HCT116 (cell line): ENCODE results near the gene SLC25A45. TPM values are rescaled to one million over a fixed set of nuclear protein-coding genes. Genes with fewer than 3 reads are reported as not detected.
A peak's percentile ranks its signal among the peaks of the same experiment; 100 is the strongest.

ENCODE experiments used
- ATAC-seq: fragments of 200-7000 bp; cut with Tn5 transposase; 2 replicates; pipeline ENCODE4 v1.9.1; 2020; ENCODE audit warnings: mild to moderate bottlenecking, moderate library complexity
- BruUV-seq: library from RNA; stranded (reverse); fragments of 400-500 nt; replicated peaks from 2 replicates; lab custom pipeline; 2021; lab: Mats Ljungman, UMichigan
- CTCF ChIA-PET: fragments of 300-600 bp; sonication (Branson Sonifier 250); formaldehyde crosslinking; loops from one replicate; lab custom pipeline; 2021; ENCODE audit warnings: antibody characterized with exemption; lab: Charles Lee
- POLR2A ChIA-PET: fragments of 300-600, 350-600 bp; sonication (Branson Sonifier 250); formaldehyde crosslinking; loops from one replicate; lab custom pipeline; 2021; ENCODE audit warnings: antibody characterized with exemption; lab: Charles Lee
- RAD21 ChIA-PET, 2 experiments: fragments of 300-600 bp; sonication (Branson Sonifier 250); formaldehyde crosslinking; loops; one replicate each; lab custom pipeline; 2023; ENCODE audit warnings: low total read pairs in 2 of 2; ENCODE audit not compliant: uncharacterized antibody in 2 of 2, unreplicated experiment in 2 of 2, low non-redundant PET in 1 of 2; lab: Charles Lee
- DNase-seq: peaks from one replicate; pipeline ENCODE4 v3.0.0-alpha.2; 2010; ENCODE audit warnings: low read depth, low spot score
- H2AFZ ChIP-seq: fragments of 200-600 bp; shearing (Covaris generic), sonication (generic); 2 replicates; pipeline ENCODE4 v1.6.1; 2017; ENCODE audit warnings: low read depth, mixed run types, mixed read lengths, antibody characterized with exemption, low read length; ENCODE audit not compliant: poor library complexity, severe bottlenecking
- H3K27ac ChIP-seq: 2 replicates; pipeline ENCODE4 v1.5.1; 2012; ENCODE audit warnings: low read depth, low read length
- H3K27me3 ChIP-seq: fragments of 200-600 bp; sonication (generic); 2 replicates; pipeline ENCODE4 v1.6.1; 2016; ENCODE audit warnings: mixed run types, low read length, mixed read lengths; ENCODE audit not compliant: insufficient read depth
- H3K36me3 ChIP-seq, 2 experiments: fragments of 200-500 bp in 1 of 2; fragments of 200-600 bp in 1 of 2; sonication (Bioruptor generic) in 1 of 2; sonication (generic) in 1 of 2; 2 replicates each; pipeline versions ENCODE4 v1.5.1 to v1.6.1; 2014 to 2016; ENCODE audit warnings: low read length in 2 of 2, inconsistent platforms in 1 of 2, mixed read lengths in 1 of 2, mixed run types in 1 of 2; ENCODE audit not compliant: insufficient read depth in 2 of 2, control insufficient read depth in 1 of 2
- H3K4me1 ChIP-seq, 2 experiments: fragments of 200-600 bp in 1 of 2; sonication (generic) in 1 of 2; 2 replicates each; pipeline versions ENCODE4 v1.5.1 to v1.6.1; 2012 to 2017; ENCODE audit warnings: low read length in 2 of 2, inconsistent platforms in 1 of 2, mild to moderate bottlenecking in 1 of 2, mixed read lengths in 1 of 2, mixed run types in 1 of 2, moderate library complexity in 1 of 2; ENCODE audit not compliant: insufficient read depth in 2 of 2, control insufficient read depth in 1 of 2
- H3K4me2 ChIP-seq: fragments of 200-600 bp; sonication (generic); 2 replicates; pipeline ENCODE4 v1.6.1; 2017; ENCODE audit warnings: mixed run types, low read length, mixed read lengths
- H3K4me3 ChIP-seq, 2 experiments: fragments of 200-600 bp in 1 of 2; sonication (generic) in 1 of 2; replicated peaks in 1 of 2; 2 replicates each; pipeline ENCODE4 v1.5.1; 2011 to 2016; ENCODE audit warnings: low read length in 2 of 2, control low read depth in 1 of 2, low read depth in 1 of 2, mild to moderate bottlenecking in 1 of 2, mixed read lengths in 1 of 2, mixed run types in 1 of 2
- H3K79me2 ChIP-seq: fragments of 200-600 bp; sonication (generic); 2 replicates; pipeline ENCODE4 v1.6.1; 2017; ENCODE audit warnings: mild to moderate bottlenecking, mixed run types, low read length, moderate library complexity, mixed read lengths; ENCODE audit not compliant: insufficient read depth
- H3K9ac ChIP-seq: fragments of 200-600 bp; sonication (generic); 2 replicates; pipeline ENCODE4 v1.6.1; 2016; ENCODE audit warnings: low read length, mixed read lengths
- H3K9me2 ChIP-seq: fragments of 200-600 bp; sonication (generic), shearing (Covaris generic); 2 replicates; pipeline ENCODE4 v1.6.1; 2017; ENCODE audit warnings: mixed run types, mild to moderate bottlenecking, moderate library complexity; ENCODE audit not compliant: insufficient read depth
- H3K9me3 ChIP-seq, 2 experiments: fragments of 200-500 bp in 1 of 2; fragments of 200-600 bp in 1 of 2; sonication (Bioruptor generic) in 1 of 2; sonication (generic) in 1 of 2; 2 replicates each; pipeline ENCODE4 v1.6.1; 2014 to 2017; ENCODE audit warnings: low read length in 2 of 2, mixed read lengths in 2 of 2, inconsistent platforms in 1 of 2, low read depth in 1 of 2, mild to moderate bottlenecking in 1 of 2, mixed run types in 1 of 2, moderate library complexity in 1 of 2; ENCODE audit not compliant: control insufficient read depth in 1 of 2, insufficient read depth in 1 of 2
- H4K20me1 ChIP-seq: fragments of 200-600 bp; sonication (generic), shearing (Covaris generic); 2 replicates; pipeline ENCODE4 v1.6.1; 2017; ENCODE audit warnings: mixed run types, mild to moderate bottlenecking, moderate library complexity; ENCODE audit not compliant: insufficient read depth
- CEBPB ChIP-seq: IDR thresholded peaks from 2 replicates; pipeline ENCODE4 v1.6.1; 2012; ENCODE audit warnings: low read depth
- EZH2 ChIP-seq: fragments of 200-600 bp; sonication (generic); IDR thresholded peaks from 2 replicates; pipeline ENCODE4 v1.6.1; 2017; ENCODE audit warnings: antibody characterized with exemption, mixed run types
- EZH2phosphoT487 ChIP-seq: fragments of 200-600 bp; IDR thresholded peaks from 2 replicates; pipeline ENCODE4 v1.6.1; 2018; ENCODE audit warnings: antibody characterized with exemption, borderline replicate concordance
- RAD21 ChIP-seq: IDR thresholded peaks from 2 replicates; pipeline ENCODE4 v1.6.1; 2012; ENCODE audit warnings: low read depth, mild to moderate bottlenecking
- SRF ChIP-seq: IDR thresholded peaks from 2 replicates; pipeline ENCODE4 v1.6.1; 2012; ENCODE audit warnings: low read depth
- ZFX ChIP-seq: fragments of 450-650 bp; IDR thresholded peaks from 2 replicates; pipeline ENCODE4 v1.6.1; 2017
- intact Hi-C: fragments of 100-400 bp; cut with micrococcal nuclease; formaldehyde crosslinking; loops from 2 replicates; pipeline ENCODE4 v1.10.0; 2022
- total RNA-seq: library from RNA; stranded (reverse); gene quantifications from one replicate; pipeline ENCODE4 v1.2.1, GENCODE V29; 2021; ENCODE audit not compliant: unreplicated experiment
- TF ChIP-seq, protein P1 (sequence below), 3 experiments: fragments of 200-600 bp in 1 of 3; sonication (generic) in 1 of 3; IDR thresholded peaks in 2 of 3; conservative IDR thresholded peaks in 1 of 3; 2 replicates each; pipeline ENCODE4 v1.5.1; 2012 to 2017; ENCODE audit warnings: low read depth in 2 of 3, low read length in 2 of 3, antibody characterized with exemption in 1 of 3, borderline replicate concordance in 1 of 3, control low read depth in 1 of 3, mild to moderate bottlenecking in 1 of 3, mixed read lengths in 1 of 3, mixed run types in 1 of 3, moderate library complexity in 1 of 3; ENCODE audit not compliant: insufficient read depth in 1 of 3
- TF ChIP-seq, protein P2 (sequence below): IDR thresholded peaks from 2 replicates; pipeline ENCODE4 v1.6.1; 2012
- TF ChIP-seq, protein P3 (sequence below): IDR thresholded peaks from 2 replicates; pipeline ENCODE4 v1.6.1; 2011; ENCODE audit warnings: mild to moderate bottlenecking, low read length, moderate library complexity; ENCODE audit not compliant: insufficient replicate concordance; ENCODE audit errors: extremely low read depth
- TF ChIP-seq, protein P4 (sequence below): IDR thresholded peaks from 2 replicates; pipeline ENCODE4 v1.6.1; 2012

Gene SLC25A45
- total RNA-seq, 1 experiment from 2014 or later: 3.9 TPM

DNA sequence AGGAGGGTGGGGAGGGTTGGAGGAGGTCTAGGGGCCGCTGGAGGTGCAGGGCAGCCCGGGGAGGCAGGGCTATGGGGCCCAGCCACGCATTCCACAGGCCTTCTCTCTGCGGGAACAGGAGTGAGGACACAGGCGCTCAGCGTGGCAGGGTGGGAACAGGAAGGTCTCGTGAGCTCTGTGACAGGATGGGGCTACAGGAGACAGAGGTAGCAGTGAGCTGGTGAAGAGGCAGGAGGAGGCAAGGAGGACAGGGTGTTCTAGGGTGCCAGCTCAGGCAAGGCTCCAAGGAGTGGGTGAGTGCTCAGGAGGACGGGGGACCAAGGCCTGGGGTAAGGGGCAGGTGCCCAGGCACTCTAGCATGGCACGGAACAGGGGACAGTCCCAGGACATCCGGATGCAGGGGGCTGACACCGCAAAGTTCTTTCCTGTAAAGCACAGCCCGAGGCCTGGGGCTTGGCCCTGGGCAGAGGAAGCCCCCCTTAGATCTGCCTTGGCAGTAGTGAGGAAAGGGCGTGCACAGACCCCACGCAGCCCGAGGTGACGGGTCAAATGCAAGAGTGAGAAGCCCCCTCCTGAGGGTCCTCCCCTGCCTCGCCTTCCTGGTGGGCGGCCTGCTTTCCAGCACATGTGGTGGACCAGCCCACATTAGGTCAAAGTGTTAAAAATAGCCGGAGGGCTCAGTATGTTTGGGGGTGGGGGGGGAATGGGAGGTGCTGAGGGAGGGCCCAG, 35.4 kb upstream of the SLC25A45 start:
- ChIA-PET RAD21 (interaction anchor here in 1 of 2 experiments (1.0 kb wide), 1 partner anchor 103 kb away, joined by 4 read pairs; no protein-coding TSS in a partner anchor), CTCF (interaction anchor here (3.9 kb wide), 1 partner anchor 91 kb away, joined by 37 read pairs; no protein-coding TSS in a partner anchor), POLR2A (interaction anchor here (0.5 to 15.5 kb wide), 5 partner anchors 15 to 431 kb away, joined by 3 to 910 read pairs (median 3); partner anchors contain the start of gene MALAT1)
- Histone ChIP-seq H3K9me2 (no peaks in the 10 kb centered on the region), H3K79me2 (peaks cover 11% of the 10 kb centered on the region), H4K20me1 (no peaks in the 10 kb centered on the region), H3K27me3 (no peaks in the 10 kb centered on the region), H3K4me3 (peak overlapping the region in 1 of 2 experiments; percentile 56; a peak in 2 of 4 replicates), H2AFZ (no peak overlapping the region), H3K4me1 (peaks cover 52 to 74% of the 10 kb centered on the region in 2 experiments), H3K36me3 (no peaks in the 10 kb centered on the region), H3K27ac (peak overlapping the region; percentile 100), H3K4me2 (peak overlapping the region; percentile 96), H3K9me3 (no peaks in the 10 kb centered on the region), H3K9ac (peak overlapping the region; percentile 95)
- intact Hi-C loops: loop anchor here (2.0 kb wide), 1 partner anchor 81 kb away; the partner anchor contains the start of gene MALAT1
- TF ChIP-seq RAD21: no peak
- TF ChIP-seq, protein P1, sequence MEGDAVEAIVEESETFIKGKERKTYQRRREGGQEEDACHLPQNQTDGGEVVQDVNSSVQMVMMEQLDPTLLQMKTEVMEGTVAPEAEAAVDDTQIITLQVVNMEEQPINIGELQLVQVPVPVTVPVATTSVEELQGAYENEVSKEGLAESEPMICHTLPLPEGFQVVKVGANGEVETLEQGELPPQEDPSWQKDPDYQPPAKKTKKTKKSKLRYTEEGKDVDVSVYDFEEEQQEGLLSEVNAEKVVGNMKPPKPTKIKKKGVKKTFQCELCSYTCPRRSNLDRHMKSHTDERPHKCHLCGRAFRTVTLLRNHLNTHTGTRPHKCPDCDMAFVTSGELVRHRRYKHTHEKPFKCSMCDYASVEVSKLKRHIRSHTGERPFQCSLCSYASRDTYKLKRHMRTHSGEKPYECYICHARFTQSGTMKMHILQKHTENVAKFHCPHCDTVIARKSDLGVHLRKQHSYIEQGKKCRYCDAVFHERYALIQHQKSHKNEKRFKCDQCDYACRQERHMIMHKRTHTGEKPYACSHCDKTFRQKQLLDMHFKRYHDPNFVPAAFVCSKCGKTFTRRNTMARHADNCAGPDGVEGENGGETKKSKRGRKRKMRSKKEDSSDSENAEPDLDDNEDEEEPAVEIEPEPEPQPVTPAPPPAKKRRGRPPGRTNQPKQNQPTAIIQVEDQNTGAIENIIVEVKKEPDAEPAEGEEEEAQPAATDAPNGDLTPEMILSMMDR (IDR thresholded peaks at IDR 0.05 in 2 of 3, conservative IDR thresholded peaks at IDR 0.05 in 1 of 3; ENCODE audit: borderline replicate concordance in 1 of 3, insufficient read depth in 1 of 3, low read depth in 2 of 3, low read length in 2 of 3): no peak
- TF ChIP-seq EZH2phosphoT487: no peak
- TF ChIP-seq, protein P2, sequence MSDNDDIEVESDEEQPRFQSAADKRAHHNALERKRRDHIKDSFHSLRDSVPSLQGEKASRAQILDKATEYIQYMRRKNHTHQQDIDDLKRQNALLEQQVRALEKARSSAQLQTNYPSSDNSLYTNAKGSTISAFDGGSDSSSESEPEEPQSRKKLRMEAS: no peak
- TF ChIP-seq EZH2: no peak
- TF ChIP-seq, protein P3, sequence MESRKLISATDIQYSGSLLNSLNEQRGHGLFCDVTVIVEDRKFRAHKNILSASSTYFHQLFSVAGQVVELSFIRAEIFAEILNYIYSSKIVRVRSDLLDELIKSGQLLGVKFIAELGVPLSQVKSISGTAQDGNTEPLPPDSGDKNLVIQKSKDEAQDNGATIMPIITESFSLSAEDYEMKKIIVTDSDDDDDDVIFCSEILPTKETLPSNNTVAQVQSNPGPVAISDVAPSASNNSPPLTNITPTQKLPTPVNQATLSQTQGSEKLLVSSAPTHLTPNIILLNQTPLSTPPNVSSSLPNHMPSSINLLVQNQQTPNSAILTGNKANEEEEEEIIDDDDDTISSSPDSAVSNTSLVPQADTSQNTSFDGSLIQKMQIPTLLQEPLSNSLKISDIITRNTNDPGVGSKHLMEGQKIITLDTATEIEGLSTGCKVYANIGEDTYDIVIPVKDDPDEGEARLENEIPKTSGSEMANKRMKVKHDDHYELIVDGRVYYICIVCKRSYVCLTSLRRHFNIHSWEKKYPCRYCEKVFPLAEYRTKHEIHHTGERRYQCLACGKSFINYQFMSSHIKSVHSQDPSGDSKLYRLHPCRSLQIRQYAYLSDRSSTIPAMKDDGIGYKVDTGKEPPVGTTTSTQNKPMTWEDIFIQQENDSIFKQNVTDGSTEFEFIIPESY: no peak
- no peak for TF ChIP-seq ZFX
- no peak for TF ChIP-seq CEBPB
- TF ChIP-seq, protein P4, sequence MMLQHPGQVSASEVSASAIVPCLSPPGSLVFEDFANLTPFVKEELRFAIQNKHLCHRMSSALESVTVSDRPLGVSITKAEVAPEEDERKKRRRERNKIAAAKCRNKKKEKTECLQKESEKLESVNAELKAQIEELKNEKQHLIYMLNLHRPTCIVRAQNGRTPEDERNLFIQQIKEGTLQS: no peak
- no peak for TF ChIP-seq SRF
- no peak for DNase-seq
- ATAC-seq: no peak
- BruUV-seq: no TSS peak
